B cell (primary cell): Measurements from ENCODE around the gene AARS2. TPM values are rescaled to one million over a fixed set of nuclear protein-coding genes. Genes with fewer than 3 reads are reported as not detected.
A peak's percentile ranks its signal among the peaks of the same experiment; 100 is the strongest.

ENCODE experiments used
- ATAC-seq: fragments of 200-7000 bp; cut with Tn5 transposase; one replicate; pipeline ENCODE4 v1.10.0; 2021; ENCODE audit warnings: low read depth, mild to moderate bottlenecking, moderate number of reproducible peaks, moderate library complexity
- CTCF ChIA-PET: fragments of 350-600 bp; sonication (Branson Sonifier 250); formaldehyde crosslinking; loops from one replicate; lab custom pipeline; 2021; ENCODE audit warnings: antibody characterized with exemption, inconsistent platforms; lab: Charles Lee
- POLR2A ChIA-PET: fragments of 350-600 bp; sonication (Branson Sonifier 250); formaldehyde crosslinking; loops from one replicate; lab custom pipeline; 2021; ENCODE audit warnings: antibody characterized with exemption; lab: Charles Lee
- DNase-seq: peaks from one replicate; pipeline ENCODE4 v3.0.0; 2013
- H2AFZ ChIP-seq: 2 replicates; pipeline ENCODE4 v1.6.1; 2012; ENCODE audit warnings: mild to moderate bottlenecking, low read depth, low read length; ENCODE audit not compliant: insufficient read depth, poor library complexity, severe bottlenecking
- H3K27ac ChIP-seq, 2 donors: 1 replicate in 1 of 2; 2 replicates in 1 of 2; pipeline ENCODE4 v1.5.1; 2012 to 2013; ENCODE audit warnings: low read length in 2 of 2, mild to moderate bottlenecking in 2 of 2, moderate library complexity in 1 of 2
- H3K27me3 ChIP-seq, 4 experiments: fragments of 200-600 bp in 1 of 4; sonication (generic) in 1 of 4; replicated peaks in 1 of 4; 1 replicate in 2 of 4; 2 replicates in 2 of 4; pipeline versions ENCODE4 v1.6.1 to v1.7.0; 2013 to 2016; ENCODE audit warnings: low read length in 3 of 4, mild to moderate bottlenecking in 2 of 4, mixed read lengths in 1 of 4, moderate library complexity in 1 of 4; ENCODE audit not compliant: insufficient read depth in 4 of 4, control insufficient read depth in 3 of 4; ENCODE audit errors: control extremely low read depth in 1 of 4
- H3K36me3 ChIP-seq, 2 experiments: replicated peaks in 1 of 2; 1 replicate in 1 of 2; 2 replicates in 1 of 2; pipeline versions ENCODE4 v1.6.1 to v1.7.1; 2013; ENCODE audit warnings: low read length in 1 of 2; ENCODE audit not compliant: insufficient read depth in 2 of 2, control insufficient read depth in 1 of 2; ENCODE audit errors: control extremely low read depth in 1 of 2, extremely low read depth in 1 of 2
- H3K4me1 ChIP-seq, 2 donors: fragments of 200-600 bp in 1 of 2; sonication (generic) in 1 of 2; 1 replicate in 1 of 2; 2 replicates in 1 of 2; pipeline versions ENCODE4 v1.5.1 to v1.6.1; 2013 to 2017; ENCODE audit warnings: low read length in 2 of 2; ENCODE audit not compliant: control insufficient read depth in 2 of 2, insufficient read depth in 2 of 2
- H3K4me2 ChIP-seq: replicated peaks from 2 replicates; pipeline ENCODE3; 2012; ENCODE audit warnings: mild to moderate bottlenecking, low read depth, low read length; ENCODE audit not compliant: poor library complexity, severe bottlenecking
- H3K4me3 ChIP-seq, 5 experiments: fragments of 200-600 bp in 1 of 5; sonication (generic) in 1 of 5; 1 replicate in 3 of 5; 2 replicates in 2 of 5; pipeline versions ENCODE4 v1.5.1 to v1.7.0; 2011 to 2016; ENCODE audit warnings: low read length in 4 of 5, mild to moderate bottlenecking in 4 of 5, low read depth in 2 of 5, control low read depth in 1 of 5, moderate library complexity in 1 of 5; ENCODE audit not compliant: insufficient read depth in 1 of 5; ENCODE audit errors: control extremely low read depth in 1 of 5, extremely low read depth in 1 of 5
- H3K79me2 ChIP-seq: fragments of 200-600 bp; sonication (generic); one replicate; pipeline ENCODE4 v1.6.0; 2016; ENCODE audit warnings: low read length; ENCODE audit not compliant: control insufficient read depth, insufficient read depth
- H3K9ac ChIP-seq: fragments of 200-600 bp; sonication (generic); 2 replicates; pipeline ENCODE4 v1.6.1; 2017; ENCODE audit warnings: mild to moderate bottlenecking, low read length, moderate library complexity
- H3K9me3 ChIP-seq, 3 donors: one replicate each; pipeline versions ENCODE4 v1.6.1 to v1.7.1; 2013; ENCODE audit warnings: low read length in 2 of 3; ENCODE audit not compliant: control insufficient read depth in 2 of 3, insufficient read depth in 1 of 3; ENCODE audit errors: control extremely low read depth in 1 of 3
- H4K20me1 ChIP-seq: 2 replicates; pipeline ENCODE4 v1.6.0; 2012; ENCODE audit warnings: mild to moderate bottlenecking, low read length; ENCODE audit not compliant: insufficient read depth, control insufficient read depth, poor library complexity, severe bottlenecking
- H3K27ac Mint-ChIP-seq: one replicate; pipeline ENCODE4 v1.8.0; 2021; ENCODE audit warnings: mixed read lengths
- H3K27me3 Mint-ChIP-seq: one replicate; pipeline ENCODE4 v1.8.0; 2021; ENCODE audit warnings: mixed read lengths
- H3K4me1 Mint-ChIP-seq: one replicate; pipeline ENCODE4 v1.8.0; 2021; ENCODE audit warnings: mixed read lengths
- H3K4me3 Mint-ChIP-seq: one replicate; pipeline ENCODE4 v1.8.0; 2021; ENCODE audit warnings: mixed read lengths
- H3K9me3 Mint-ChIP-seq: one replicate; pipeline ENCODE4 v1.8.0; 2022; ENCODE audit warnings: mixed read lengths; ENCODE audit not compliant: insufficient read depth
- CTCF ChIP-seq: fragments of 200-600 bp; IDR thresholded peaks from one replicate; pipeline ENCODE4 v1.8.0; 2022; ENCODE audit warnings: antibody characterized with exemption, mild to moderate bottlenecking
- EZH2 ChIP-seq: IDR thresholded peaks from 2 replicates; pipeline ENCODE4 v1.6.1; 2012; ENCODE audit warnings: borderline replicate concordance, low read depth, mild to moderate bottlenecking, moderate library complexity, low read length; ENCODE audit not compliant: insufficient read depth, poor library complexity, severe bottlenecking
- WGBS: methylation state at CpG from one replicate; pipeline ENCODE4 v1.1.5; 2013; ENCODE audit warnings: missing lambda C conversion rate; ENCODE audit not compliant: insufficient coverage; 5-methylcytosine and 5-hydroxymethylcytosine counted together
- intact Hi-C: fragments of 100-400 bp; cut with micrococcal nuclease; formaldehyde crosslinking; loops from one replicate; pipeline ENCODE4 v1.10.0; 2022
- polyA plus RNA-seq: library from polyadenylated mRNA; depleted of rRNA; stranded (reverse); fragments of >200 nt; gene quantifications from 2 replicates; pipeline ENCODE4 v1.2.3, GENCODE V29; 2012
- total RNA-seq, 2 donors: library from RNA; stranded (reverse); fragments of 120-200 nt in 1 of 2; gene quantifications; 1 replicate in 1 of 2; 2 replicates in 1 of 2; pipeline versions ENCODE4 v1.2.3 to v1.2.4, GENCODE V29; 2013 to 2022

Gene AARS2
- total and polyA plus RNA-seq, 2 donors (not counting 1 experiment from before 2014, with no cell fraction given): 11.3 to 21.3 TPM

- H3K9me3 Mint-ChIP-seq: no peaks in the 10 kb centered on the region
- Histone ChIP-seq H3K27ac (peak overlapping the region; percentile 96 to 98), H3K36me3 (peaks cover 4 to 49% of the 10 kb centered on the region in 2 experiments), H4K20me1 (peaks cover 27% of the 10 kb centered on the region), H3K27me3 (no peaks in the 10 kb centered on the region), H3K4me3 (peak overlapping the region; percentile 94 to 99 (median 98)), H3K79me2 (peaks cover 53% of the 10 kb centered on the region), H2AFZ (no peak overlapping the region), H3K4me1 (peaks cover 65 to 80% of the 10 kb centered on the region in 2 donors), H3K9ac (peak overlapping the region; percentile 93), H3K9me3 (no peaks in the 10 kb centered on the region), H3K4me2 (peak overlapping the region; percentile 95)
- TF ChIP-seq CTCF: no peak
- TF ChIP-seq EZH2: no peak
- H3K4me1 Mint-ChIP-seq: peaks cover 79% of the 10 kb centered on the region
- no peaks in the 10 kb centered on the region for H3K27me3 Mint-ChIP-seq
- DNase-seq: no peak
- H3K27ac Mint-ChIP-seq: peak overlapping the region; percentile 100
- POLR2A ChIA-PET: interaction anchor here (1.9 to 7.9 kb wide), 3 partner anchors 8 to 15 kb away, joined by 10 to 105 read pairs (median 13); partner anchors contain the start of gene HSP90AB1
- no peak for ATAC-seq
- H3K4me3 Mint-ChIP-seq: peak overlapping the region; percentile 100
- WGBS: 16% methylated on average over 5 of the region's 7 CpGs
- CTCF ChIA-PET: interaction anchor here (0.8 to 2.8 kb wide), 8 partner anchors 9 to 75 kb away, joined by 3 to 11 read pairs (median 4); partner anchors contain the start of genes HSP90AB1 and SLC29A1
- intact Hi-C loops: loop anchor here (5.0 kb wide), 2 partner anchors 135 to 1090 kb away; partner anchors contain the start of genes MRPL14, SRF and TMEM63B
These were observed 50.4 kb downstream of the AARS2 start for GRCh38 chr6:44262467-44263353.
